ENCODE results near the gene CDK5R2.
A peak's percentile ranks its signal among the peaks of the same experiment; 100 is the strongest.

CDK5R2 gene

DNA sequence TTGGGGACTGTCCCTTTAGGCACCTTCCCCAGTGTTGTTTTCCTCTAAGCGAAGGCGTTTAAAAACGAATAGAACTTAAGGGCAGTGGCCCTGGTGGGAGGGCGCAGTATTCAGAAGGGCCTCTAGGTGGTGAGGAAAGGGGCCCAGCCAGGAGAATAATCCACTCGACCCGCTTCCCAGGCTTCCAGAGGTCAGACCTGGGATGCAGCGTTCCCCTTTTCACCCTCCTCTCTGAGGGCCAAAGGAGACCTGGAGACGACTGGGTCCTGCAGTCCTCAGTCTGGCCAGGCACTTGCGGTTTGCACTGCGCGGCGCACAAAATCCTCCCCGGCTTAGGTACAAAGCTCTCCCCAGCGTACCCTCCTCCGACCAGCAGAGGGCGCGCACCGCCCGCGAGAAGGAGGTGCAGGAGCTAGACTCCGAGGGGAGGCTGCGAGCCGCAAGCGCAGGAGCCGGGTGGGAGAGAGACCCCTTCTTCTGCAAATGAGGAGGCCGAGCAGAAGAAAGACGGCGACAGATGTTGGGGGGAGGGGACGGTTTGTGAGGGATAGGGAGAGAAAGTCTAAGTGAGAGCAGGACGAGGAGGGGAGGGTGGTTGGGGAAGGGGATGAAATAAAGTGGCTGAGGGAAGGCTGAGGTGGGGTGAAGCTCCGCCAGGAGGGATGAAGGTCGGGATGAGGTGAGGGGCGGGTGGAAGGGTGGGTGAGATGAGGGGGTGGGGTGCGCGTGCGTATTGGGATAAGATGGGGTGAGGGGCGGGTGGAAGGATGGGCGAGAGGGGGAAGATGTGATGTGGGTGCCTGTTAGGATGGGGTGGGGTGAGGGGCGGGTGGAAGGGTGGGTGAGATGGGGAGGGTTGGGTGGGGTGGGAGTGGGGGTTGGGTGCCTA, 20.6 kb downstream of the CDK5R2 start:
- peak overlapping the region; percentile 76 to 86 for H3K4me3 Mint-ChIP-seq
- H3K36me3 Mint-ChIP-seq: peaks cover 0 to 2% of the 10 kb centered on the region in 2 donors
- H3K9me3 Mint-ChIP-seq: no peaks in the 10 kb centered on the region
- ATAC-seq (replicated peaks) (peak; percentile 94 to 95), DNase-seq (peak; percentile 80)
- peaks cover 22 to 36% of the 10 kb centered on the region in 2 donors for H3K4me1 Mint-ChIP-seq
- peaks cover 68 to 90% of the 10 kb centered on the region in 2 donors for H3K27me3 Mint-ChIP-seq
- peak overlapping the region; percentile 75 for H3K27ac Mint-ChIP-seq

DNA sequence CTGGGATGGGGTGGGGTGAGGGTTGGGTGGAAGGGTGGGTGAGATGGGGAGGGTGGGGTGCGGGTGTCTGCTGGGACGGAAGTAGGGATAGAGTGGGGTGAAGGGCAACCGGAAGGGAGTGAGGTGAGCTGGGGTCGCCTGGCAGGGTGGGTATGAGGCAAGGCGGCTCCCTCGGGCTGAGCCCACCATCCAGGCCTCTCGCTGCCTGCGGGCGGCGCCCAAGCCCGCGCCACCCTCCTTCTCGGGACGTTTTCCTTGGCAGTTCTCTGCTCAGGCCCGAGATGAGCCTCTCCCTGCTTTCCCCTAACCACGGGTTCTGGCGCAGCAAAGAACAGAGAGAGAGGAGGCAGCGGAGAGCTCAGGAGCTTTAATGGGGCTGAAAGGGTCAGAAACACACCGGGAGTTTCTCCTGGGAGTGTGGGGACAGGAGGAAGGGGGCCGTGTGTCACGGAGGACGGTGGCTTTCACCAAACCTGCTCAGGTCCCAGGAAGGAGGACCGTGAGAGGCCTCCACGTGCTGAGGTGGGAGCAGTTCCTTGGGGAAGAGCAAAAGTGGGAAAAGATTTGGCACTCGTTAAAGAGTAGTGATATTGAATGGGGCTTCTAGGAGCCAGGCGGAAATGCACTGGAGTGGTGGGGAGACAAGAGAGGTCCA, 21.4 kb downstream of the CDK5R2 start:
- ATAC-seq (replicated peaks) (no peak), DNase-seq (no peak)
- Mint-ChIP-seq H3K4me3 (peak overlapping the region; percentile 61 to 70), H3K27ac (peak overlapping the region; percentile 92), H3K36me3 (peaks cover 0 to 2% of the 10 kb centered on the region in 2 donors), H3K4me1 (peaks cover 25 to 42% of the 10 kb centered on the region in 2 donors), H3K9me3 (no peaks in the 10 kb centered on the region), H3K27me3 (peaks cover 66 to 90% of the 10 kb centered on the region in 2 donors)

DNA sequence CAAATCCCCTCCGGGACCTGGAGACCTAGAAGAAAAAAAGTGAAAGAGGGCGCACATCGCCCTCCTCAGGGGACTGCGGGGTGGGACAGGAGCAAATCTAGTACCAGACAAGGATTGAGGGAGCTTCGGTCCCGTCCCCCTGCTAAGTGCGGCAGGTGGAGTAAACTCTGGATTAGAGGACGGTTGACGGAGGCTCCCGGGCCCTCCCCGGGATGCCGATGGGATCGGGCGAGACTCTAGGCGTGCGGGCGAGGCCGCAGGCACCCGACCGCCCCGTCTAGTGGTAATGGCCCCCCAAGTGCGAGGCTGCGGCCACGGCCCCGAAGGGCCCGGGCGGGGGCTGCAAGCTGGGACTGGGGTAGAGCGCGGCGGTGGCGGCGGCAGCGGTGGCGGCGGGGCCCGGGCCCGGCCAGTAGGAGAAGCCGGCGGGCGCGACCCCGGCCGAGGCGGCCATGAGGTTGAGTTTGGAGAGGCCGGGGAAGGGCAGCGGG, 22.0 kb downstream of the CDK5R2 start:
- Mint-ChIP-seq H3K36me3 (peaks cover 0 to 2% of the 10 kb centered on the region in 2 donors), H3K4me3 (peak overlapping the region; percentile 61 to 70), H3K27me3 (peaks cover 68 to 91% of the 10 kb centered on the region in 2 donors), H3K4me1 (peaks cover 28 to 45% of the 10 kb centered on the region in 2 donors), H3K9me3 (no peaks in the 10 kb centered on the region), H3K27ac (peak overlapping the region; percentile 92)
- DNase-seq (no peak), ATAC-seq (replicated peaks) (no peak)

DNA sequence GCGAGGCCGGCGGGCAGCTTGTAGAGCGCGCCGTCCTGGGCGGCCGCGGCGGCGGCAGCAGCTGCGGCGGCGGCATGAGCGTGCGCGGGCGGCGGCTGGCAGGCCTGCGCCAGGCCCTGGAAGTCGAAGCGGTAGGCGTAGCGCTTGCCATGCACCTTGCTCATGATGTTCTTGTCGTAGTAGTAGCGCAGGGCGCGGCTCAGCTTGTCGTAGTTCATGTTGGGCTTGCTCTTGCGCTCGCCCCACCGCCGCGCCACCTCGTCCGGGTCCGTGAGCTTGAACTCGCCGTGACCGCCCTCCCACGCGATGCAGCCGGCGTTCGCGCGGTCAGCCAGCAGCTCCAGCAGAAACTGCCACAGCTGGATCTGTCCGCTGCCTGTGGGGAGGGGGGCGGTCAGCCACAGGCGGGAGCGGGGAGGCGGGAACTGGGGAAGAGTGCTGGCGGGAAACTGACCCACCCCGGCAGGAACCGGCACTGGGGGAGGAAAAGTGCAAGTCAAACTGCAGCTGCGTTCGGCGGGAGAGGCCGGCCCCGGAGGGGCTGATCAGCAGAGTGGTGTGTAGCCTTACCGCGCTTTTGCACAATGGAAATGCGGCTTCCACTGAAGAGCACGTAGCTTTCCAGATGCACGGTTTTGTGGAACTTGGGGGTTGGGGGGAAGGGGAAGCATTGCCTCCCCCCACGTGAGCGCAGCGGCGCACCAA, 22.6 kb downstream of the CDK5R2 start:
- Mint-ChIP-seq H3K4me1 (peaks cover 28 to 45% of the 10 kb centered on the region in 2 donors), H3K9me3 (no peaks in the 10 kb centered on the region), H3K36me3 (peaks cover 0 to 2% of the 10 kb centered on the region in 2 donors), H3K27me3 (peaks cover 70 to 91% of the 10 kb centered on the region in 2 donors), H3K27ac (peak overlapping the region; percentile 48), H3K4me3 (peak overlapping the region; percentile 65 to 70)
- ATAC-seq (replicated peaks): peak in 1 of 2 donors; percentile 15
- DNase-seq: no peak

DNA sequence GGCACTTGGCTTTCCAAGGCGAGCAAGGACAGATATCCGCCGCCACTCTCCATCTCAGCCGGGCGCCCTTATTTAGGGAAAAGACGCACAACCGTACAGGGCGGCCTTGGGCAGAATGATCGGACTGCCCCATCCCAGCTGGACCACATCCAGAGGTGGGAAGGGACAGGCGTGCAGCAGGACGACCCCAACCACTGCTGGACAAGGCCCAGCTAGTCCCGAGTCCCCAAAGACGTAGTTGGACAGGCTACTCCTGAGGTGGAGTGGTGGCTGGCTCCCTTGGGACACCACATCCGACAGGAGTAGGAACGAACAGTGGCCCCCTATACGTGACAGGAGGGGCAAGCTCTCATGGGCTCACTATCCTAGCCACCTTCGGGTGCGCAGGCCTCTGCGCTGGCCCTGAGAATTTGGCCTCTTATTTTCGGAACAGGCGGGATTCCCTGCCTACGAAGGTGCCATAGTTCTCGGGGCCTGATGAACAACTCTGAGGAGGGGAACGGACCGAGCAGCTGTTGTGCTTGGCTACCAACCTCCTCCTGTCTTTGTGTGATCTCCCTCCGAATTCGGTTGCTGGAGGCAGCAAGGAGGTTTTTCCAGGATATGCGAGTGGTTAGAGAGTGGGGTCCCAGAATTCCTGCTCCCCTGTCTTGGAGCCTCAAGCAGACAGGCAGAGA, 23.3 kb downstream of the CDK5R2 start:
- H3K36me3 Mint-ChIP-seq: peaks cover 0 to 2% of the 10 kb centered on the region in 2 donors
- H3K4me1 Mint-ChIP-seq: peaks cover 28 to 45% of the 10 kb centered on the region in 2 donors
- peaks cover 74 to 91% of the 10 kb centered on the region in 2 donors for H3K27me3 Mint-ChIP-seq
- H3K9me3 Mint-ChIP-seq: no peaks in the 10 kb centered on the region
- DNase-seq (no peak), ATAC-seq (replicated peaks) (no peak)
- peak overlapping the region; percentile 48 for H3K27ac Mint-ChIP-seq
- peak overlapping the region; percentile 65 to 66 for H3K4me3 Mint-ChIP-seq

DNA sequence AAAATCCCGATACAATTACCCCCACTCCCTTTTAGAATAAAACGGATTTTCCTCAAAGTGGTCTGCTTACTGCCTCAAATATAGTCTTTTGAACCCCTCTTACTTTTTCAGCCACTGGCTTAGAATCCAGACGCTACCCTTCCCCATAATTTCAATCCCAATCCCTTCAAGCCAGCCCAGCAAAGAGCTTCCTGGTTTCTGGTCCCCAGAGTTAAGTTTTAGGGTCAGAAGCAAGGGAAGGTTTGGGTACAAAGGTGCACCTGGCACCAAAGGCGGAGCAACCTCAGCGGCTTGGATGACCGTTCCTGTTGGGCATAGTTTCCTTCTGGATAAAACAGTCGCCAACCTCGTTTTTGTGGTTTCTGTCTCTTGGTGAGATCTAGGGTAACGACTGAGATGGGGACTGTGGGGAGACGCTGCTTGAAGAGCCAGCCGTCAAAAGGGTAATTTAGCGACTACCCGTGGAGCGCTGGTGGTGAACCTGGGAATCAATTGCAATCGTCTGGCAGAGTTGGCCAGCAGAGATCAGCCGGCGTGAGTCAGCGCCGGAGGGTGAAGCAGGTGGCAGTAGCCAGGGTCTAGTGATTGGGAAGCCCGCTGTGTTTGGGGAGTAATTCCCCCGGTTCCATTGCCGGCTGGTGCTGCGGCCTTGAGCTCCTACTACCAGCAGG, 23.9 kb downstream of the CDK5R2 start:
- H3K4me1 Mint-ChIP-seq: peaks cover 28 to 45% of the 10 kb centered on the region in 2 donors
- peaks cover 0 to 2% of the 10 kb centered on the region in 2 donors for H3K36me3 Mint-ChIP-seq
- H3K4me3 Mint-ChIP-seq: peak overlapping the region in 1 of 2 donors; percentile 6
- no peak for ATAC-seq (replicated peaks)
- H3K27ac Mint-ChIP-seq: peak overlapping the region; percentile 48
- peaks cover 73 to 87% of the 10 kb centered on the region in 2 donors for H3K27me3 Mint-ChIP-seq
- H3K9me3 Mint-ChIP-seq: no peaks in the 10 kb centered on the region
- no peak for DNase-seq

DNA sequence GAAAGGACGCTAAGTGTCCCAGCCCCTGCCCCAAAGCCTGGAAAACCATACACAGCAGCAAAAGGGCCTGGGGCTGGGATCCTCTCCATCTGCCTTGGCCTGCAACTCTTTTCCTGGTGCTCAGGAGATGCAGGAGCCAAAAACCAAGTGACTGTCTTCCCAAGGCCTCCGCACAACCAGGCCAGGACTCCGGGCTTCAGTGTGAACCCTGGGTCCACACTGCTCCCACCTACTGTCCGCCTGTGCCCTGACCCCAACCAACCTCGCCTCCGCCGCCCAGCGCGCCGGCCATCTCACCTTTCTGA, 24.4 kb downstream of the CDK5R2 start:
- H3K27ac Mint-ChIP-seq: peak overlapping the region; percentile 80
- ATAC-seq (replicated peaks) (no peak), DNase-seq (no peak)
- H3K36me3 Mint-ChIP-seq: peaks cover 0 to 2% of the 10 kb centered on the region in 2 donors
- peaks cover 76 to 88% of the 10 kb centered on the region in 2 donors for H3K27me3 Mint-ChIP-seq
- no peaks in the 10 kb centered on the region for H3K9me3 Mint-ChIP-seq
- H3K4me1 Mint-ChIP-seq: peaks cover 28 to 45% of the 10 kb centered on the region in 2 donors
- no peak overlapping the region for H3K4me3 Mint-ChIP-seq

DNA sequence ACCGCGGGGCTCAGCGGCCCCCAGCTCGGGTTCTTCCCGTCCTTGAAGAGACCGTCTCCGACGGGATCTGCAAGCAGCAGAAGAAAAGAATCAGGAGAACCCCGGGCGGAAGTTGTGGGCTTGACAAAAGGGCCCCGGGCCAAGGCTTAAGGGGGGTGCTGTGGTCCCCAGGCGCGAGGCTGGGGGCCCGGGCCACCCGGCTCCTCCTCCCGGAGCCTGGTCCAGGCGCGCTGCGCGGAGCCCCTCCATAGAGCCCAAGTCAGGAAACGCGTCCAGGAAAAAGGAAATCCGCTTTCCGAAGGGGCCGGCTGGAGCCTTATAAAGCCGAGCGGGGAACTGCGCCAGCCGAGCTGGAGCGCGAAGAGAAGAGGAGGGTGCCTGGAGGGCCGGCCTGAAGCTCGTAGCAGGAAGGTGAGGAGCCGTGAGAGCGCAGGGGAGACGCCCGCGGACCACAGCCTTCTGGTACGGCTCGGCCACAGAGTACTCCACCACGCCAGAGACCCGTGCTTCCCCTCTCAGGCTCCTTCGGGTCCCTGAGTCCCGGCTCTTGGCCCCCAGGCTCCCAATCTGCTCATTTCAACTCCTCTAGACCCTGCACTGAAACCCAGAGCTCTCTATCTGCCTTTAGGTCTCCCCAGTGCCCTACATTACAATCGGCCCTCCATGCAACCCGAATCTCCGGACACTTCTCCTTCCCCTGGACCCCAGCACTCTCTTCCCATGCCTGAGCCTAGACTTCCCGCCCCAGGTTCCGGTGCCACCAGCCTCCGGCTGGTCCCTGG, 25.0 kb downstream of the CDK5R2 start:
- Mint-ChIP-seq H3K36me3 (peaks cover 0 to 2% of the 10 kb centered on the region in 2 donors), H3K27me3 (peaks cover 81 to 90% of the 10 kb centered on the region in 2 donors), H3K4me3 (peak overlapping the region; percentile 8 to 31), H3K9me3 (no peaks in the 10 kb centered on the region), H3K27ac (peak overlapping the region; percentile 80), H3K4me1 (peaks cover 28 to 44% of the 10 kb centered on the region in 2 donors)
- ATAC-seq (replicated peaks) (no peak), DNase-seq (no peak)

DNA sequence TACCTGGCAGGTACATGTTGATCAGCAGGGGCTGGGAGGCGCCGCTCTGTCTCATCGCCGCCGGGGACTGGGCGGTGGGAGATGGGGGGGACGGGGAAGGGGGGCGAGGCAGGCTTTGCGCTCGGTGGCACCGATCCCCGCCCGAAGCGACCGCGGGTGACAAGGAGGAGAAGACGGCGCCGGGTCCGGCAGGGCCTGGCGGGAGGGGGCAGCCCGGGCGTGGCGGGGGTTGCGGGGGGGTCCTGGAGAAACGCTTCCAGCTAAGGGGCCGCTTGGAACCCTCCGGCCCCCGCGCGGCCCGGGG, 25.5 kb downstream of the CDK5R2 start, which contains the start of gene FEV:
TSS of gene FEV (minus strand) at position 164 of the 304 bp plus-strand sequence. CDS start at position 55, 109 bp downstream.
- Mint-ChIP-seq H3K9me3 (no peaks in the 10 kb centered on the region), H3K27me3 (peaks cover 85 to 90% of the 10 kb centered on the region in 2 donors), H3K36me3 (peaks cover 0 to 2% of the 10 kb centered on the region in 2 donors), H3K4me3 (peak within 1 kb of the TSS; percentile 10 to 31), H3K27ac (peak within 1 kb of the TSS; percentile 80), H3K4me1 (peaks cover 25 to 39% of the 10 kb centered on the region in 2 donors)
- ATAC-seq (replicated peaks) (no peak), DNase-seq (no peak)

DNA sequence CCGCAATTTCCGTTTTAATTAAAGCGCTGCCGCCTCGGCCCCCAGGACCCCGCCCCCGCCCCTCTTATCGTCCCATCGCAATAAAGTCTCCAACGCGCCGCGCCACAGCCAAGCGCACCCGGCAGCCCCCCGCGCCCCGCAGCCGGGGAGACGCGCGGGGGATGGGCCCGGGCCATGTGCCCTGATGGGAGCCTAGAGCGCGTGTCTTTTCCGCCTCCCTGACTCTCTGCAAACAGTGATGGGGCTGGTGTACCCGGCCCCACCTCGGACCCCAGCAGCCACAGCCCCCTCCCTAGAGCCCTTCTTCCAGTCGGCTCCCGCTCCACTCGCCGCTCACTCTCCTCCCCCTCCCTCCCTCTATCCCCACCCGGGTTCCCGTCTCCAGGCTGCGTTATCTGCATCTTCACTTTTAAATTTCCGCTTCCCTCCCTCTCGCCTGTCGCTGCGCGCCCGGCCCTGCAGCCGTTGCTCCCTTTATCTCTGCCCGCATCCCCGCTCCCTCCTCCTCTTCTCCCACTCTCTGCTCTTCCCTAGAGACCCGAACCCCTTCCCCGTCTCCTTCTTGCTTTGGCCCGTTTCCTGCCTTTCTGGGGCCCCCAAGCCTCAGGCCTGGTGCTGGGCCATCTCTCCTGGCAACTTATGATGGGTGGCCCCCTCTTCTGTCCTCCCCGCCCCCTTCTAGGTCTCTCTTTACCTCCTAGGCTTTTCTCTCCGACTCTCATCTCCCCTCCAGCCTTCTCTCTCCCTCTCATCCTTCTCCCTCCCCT, 26.0 kb downstream of the CDK5R2 start:
- H3K27me3 Mint-ChIP-seq: peaks cover 87 to 91% of the 10 kb centered on the region in 2 donors
- DNase-seq (no peak), ATAC-seq (replicated peaks) (no peak)
- peaks cover 25 to 35% of the 10 kb centered on the region in 2 donors for H3K4me1 Mint-ChIP-seq
- H3K36me3 Mint-ChIP-seq: no peaks in the 10 kb centered on the region
- peak overlapping the region in 1 of 2 donors; percentile 10 for H3K4me3 Mint-ChIP-seq
- H3K27ac Mint-ChIP-seq: no peak overlapping the region
- no peaks in the 10 kb centered on the region for H3K9me3 Mint-ChIP-seq

DNA sequence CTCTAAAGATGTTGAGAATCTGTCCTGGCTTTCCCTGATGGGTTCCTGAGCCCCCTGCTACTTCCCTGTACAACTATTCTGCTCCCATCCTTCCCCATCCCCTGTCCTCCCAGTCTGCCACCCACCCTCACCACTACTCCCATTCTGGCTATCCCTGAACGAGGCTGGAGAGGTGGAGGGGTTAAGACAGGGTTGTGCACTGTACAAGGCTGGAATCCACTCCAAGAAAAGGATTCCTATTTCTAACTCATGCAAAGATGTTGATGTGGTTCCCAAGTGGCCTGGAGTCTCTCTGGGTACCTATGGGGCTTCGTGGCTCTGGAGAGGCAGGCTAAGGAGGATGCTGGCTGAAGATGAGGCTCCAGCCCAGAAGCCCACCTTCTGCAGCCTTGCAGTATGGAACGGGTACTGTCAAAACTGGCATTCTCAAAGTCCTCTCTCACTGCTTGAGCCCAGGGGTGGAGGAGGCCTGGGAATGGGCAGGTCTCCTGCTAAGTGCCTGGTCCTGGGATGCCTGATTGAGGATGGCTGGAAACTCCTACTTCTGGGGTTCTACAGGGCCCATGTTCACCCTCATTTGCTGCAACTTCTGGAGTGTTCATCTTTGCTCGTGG, 26.8 kb downstream of the CDK5R2 start:
- Mint-ChIP-seq H3K27me3 (peaks cover 86 to 92% of the 10 kb centered on the region in 2 donors), H3K27ac (no peak overlapping the region), H3K4me1 (peaks cover 21 to 28% of the 10 kb centered on the region in 2 donors), H3K9me3 (no peaks in the 10 kb centered on the region), H3K4me3 (peak overlapping the region in 1 of 2 donors; percentile 10), H3K36me3 (no peaks in the 10 kb centered on the region)
- DNase-seq: no peak
- no peak for ATAC-seq (replicated peaks)

DNA sequence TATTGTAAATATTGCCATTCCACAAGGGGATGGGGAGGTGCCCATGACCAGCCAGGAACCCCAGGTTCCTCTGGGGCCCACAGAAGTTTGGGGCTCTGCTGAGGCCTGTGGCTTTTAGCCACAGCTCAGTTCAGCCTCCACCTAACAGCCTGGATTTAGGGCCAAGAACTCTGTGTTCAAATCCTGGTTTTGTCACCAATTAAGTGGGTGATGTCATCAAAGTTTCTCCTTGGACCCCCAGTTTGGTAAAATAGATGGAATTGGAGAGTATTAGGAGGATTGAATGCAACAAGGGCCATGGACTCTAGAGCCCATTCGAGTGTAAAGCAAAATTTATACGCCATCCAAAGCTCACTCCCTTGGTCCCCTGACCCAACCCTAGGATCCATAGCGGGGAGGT, 28.7 kb downstream of the CDK5R2 start:
- DNase-seq: no peak
- ATAC-seq (replicated peaks): no peak
- peaks cover 14 to 17% of the 10 kb centered on the region in 2 donors for H3K4me1 Mint-ChIP-seq
- H3K27me3 Mint-ChIP-seq: peaks cover 83 to 93% of the 10 kb centered on the region in 2 donors
- no peaks in the 10 kb centered on the region for H3K36me3 Mint-ChIP-seq
- no peak overlapping the region for H3K4me3 Mint-ChIP-seq
- no peak overlapping the region for H3K27ac Mint-ChIP-seq
- H3K9me3 Mint-ChIP-seq: no peaks in the 10 kb centered on the region

Data from stimulated activated naive B cell treated with anti-CD40 and anti-IgM and Interleukin-4, amounts not matched to agents 10 μg/mL and 1 μg/mL and 100 μg/mL, for 72 hours (primary cell).